HG02642 (cell line): Measurements from ENCODE around the gene MAML3.

Experiments
- ATAC-seq: cut with Tn5 transposase; IDR thresholded peaks from one replicate; pipeline ENCODE4 v1.9.1; 2021; ENCODE audit warnings: mild to moderate bottlenecking; ENCODE audit not compliant: unreplicated experiment, poor library complexity

Gene MAML3

GRCh38 chr4:140084385-140084784 lies 69.6 kb downstream of the MAML3 start:
- no peak for ATAC-seq

GRCh38 chr4:140082391-140082755 lies 71.6 kb downstream of the MAML3 start:
- ATAC-seq: no peak

GRCh38 chr4:140081641-140082390 lies 72.2 kb downstream of the MAML3 start:
- no peak for ATAC-seq

- no peak for ATAC-seq
Observed at GRCh38 chr4:140080883-140081282, 73.1 kb downstream of the MAML3 start.

- no peak for ATAC-seq
Observed at GRCh38 chr4:140078366-140078765, 75.6 kb downstream of the MAML3 start.

GRCh38 chr4:140076307-140076706 lies 77.7 kb downstream of the MAML3 start:
- no peak for ATAC-seq

GRCh38 chr4:140071806-140072205 lies 82.2 kb downstream of the MAML3 start:
- peak; percentile 92 for ATAC-seq

GRCh38 chr4:140070973-140071372 lies 83.0 kb downstream of the MAML3 start:
- no peak for ATAC-seq

GRCh38 chr4:140070366-140070765 lies 83.6 kb downstream of the MAML3 start:
- no peak for ATAC-seq

- no peak for ATAC-seq
Observed at GRCh38 chr4:140069066-140069465, 84.9 kb downstream of the MAML3 start.

GRCh38 chr4:140068271-140068670 lies 85.7 kb downstream of the MAML3 start:
- ATAC-seq: no peak

- no peak for ATAC-seq
Observed at GRCh38 chr4:140066031-140066930, 87.7 kb downstream of the MAML3 start.

GRCh38 chr4:140065393-140065792 lies 88.6 kb downstream of the MAML3 start:
- no peak for ATAC-seq

GRCh38 chr4:140061659-140062289 lies 92.2 kb downstream of the MAML3 start:
- no peak for ATAC-seq

GRCh38 chr4:140061194-140061593 lies 92.8 kb downstream of the MAML3 start:
- no peak for ATAC-seq

GRCh38 chr4:140059159-140059558 lies 94.8 kb downstream of the MAML3 start:
- no peak for ATAC-seq

GRCh38 chr4:140057701-140058100 lies 96.3 kb downstream of the MAML3 start:
- ATAC-seq: no peak

- ATAC-seq: no peak
Observed at GRCh38 chr4:140056015-140056414, 98.0 kb downstream of the MAML3 start.

- ATAC-seq: no peak
Observed at GRCh38 chr4:140054861-140055260, 99.1 kb downstream of the MAML3 start.

- no peak for ATAC-seq
Observed at GRCh38 chr4:140053185-140053584, 100.8 kb downstream of the MAML3 start.

- ATAC-seq: no peak
Observed at GRCh38 chr4:140052050-140052449, 101.9 kb downstream of the MAML3 start.
